HT1080 (cell line): ENCODE data around the gene CHD1. TPM values are rescaled to one million over a fixed set of nuclear protein-coding genes. Genes with fewer than 3 reads are reported as not detected.
A peak's percentile ranks its signal among the peaks of the same experiment; 100 is the strongest.

ENCODE experiments used
- DNase-seq: peaks from one replicate; pipeline ENCODE4 v3.0.0-alpha.2; 2015; ENCODE audit warnings: low read depth
- small RNA-seq: library from RNA; depleted of rRNA; stranded (forward); fragments of <200 nt; gene quantifications from one replicate; pipeline ENCODE3, GENCODE V24; 2014
- total RNA-seq: library from RNA; depleted of rRNA; stranded (reverse); fragments of >200 nt; shearing (Covaris generic); gene quantifications from 2 replicates; pipeline ENCODE4 v1.2.3, GENCODE V29; 2014; rRNA removed

Gene CHD1
- total RNA-seq, 1 experiment from 2014 or later = 50.1 TPM

GRCh38 chr5:98816582-98817222 is 112.1 kb downstream of the CHD1 start:
- DNase-seq = no peak

- peak; percentile 43 for DNase-seq
Measured at GRCh38 chr5:98813755-98814154, 115.1 kb downstream of the CHD1 start.

GRCh38 chr5:98810206-98810605 is 118.6 kb downstream of the CHD1 start:
- DNase-seq = no peak

DNA sequence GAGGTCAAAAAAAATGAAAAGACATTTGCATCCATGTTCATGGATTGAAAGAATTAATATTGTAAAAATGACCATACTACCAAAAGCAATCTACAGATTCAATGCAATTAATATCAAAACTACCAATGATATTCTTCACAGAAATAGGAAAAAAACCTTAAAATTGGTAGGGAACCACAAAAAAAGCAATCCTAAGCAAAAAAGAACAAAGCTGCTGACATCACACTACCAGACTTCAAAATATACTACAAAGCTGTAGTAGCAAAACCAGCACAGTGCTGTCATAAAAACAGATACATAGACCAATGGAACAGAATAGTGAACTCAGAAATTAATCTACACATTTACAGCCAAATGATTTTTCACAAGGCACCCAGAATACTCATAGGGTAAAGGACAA is 121.0 kb downstream of the CHD1 start:
- DNase-seq = no peak

DNA sequence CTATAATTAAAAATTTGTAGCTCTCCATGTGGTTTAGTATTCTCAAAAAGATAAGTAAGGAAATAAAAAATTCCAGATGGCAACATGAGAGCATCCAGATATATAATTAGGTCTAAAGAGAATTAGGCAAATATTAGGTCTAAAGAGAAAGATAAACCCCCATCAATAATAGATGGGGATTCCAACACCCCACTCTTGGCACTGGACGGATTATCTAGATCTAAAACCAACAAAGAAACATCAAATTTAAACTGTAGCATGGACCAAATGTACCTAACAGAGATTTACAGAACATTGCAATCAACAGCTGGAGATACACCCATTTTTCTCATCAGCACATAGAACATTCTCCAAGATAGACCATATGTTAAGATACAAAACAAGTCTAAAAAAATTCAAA is 123.7 kb downstream of the CHD1 start:
- no peak for DNase-seq

GRCh38 chr5:98804066-98804465 is 124.7 kb downstream of the CHD1 start:
- DNase-seq = no peak

Small RNA genes within 50 kb of the gene (small RNA-seq; reads per million reads assigned to genes)
- gene RF00019 (not detected), gene RNU6-402P (not detected)

Other genes starting within 250 kb of the CHD1 start
- 22.9 and 31.4 TPM in 2 replicates for gene RGMB, start 155.3 kb downstream of the CHD1 start, total RNA-seq